Keratinocyte (primary cell): ENCODE results near the gene PGAM5.

Source experiments
- CTCF ChIP-seq, 3 experiments: IDR thresholded peaks in 1 of 3; conservative IDR thresholded peaks in 1 of 3; optimal IDR thresholded peaks in 1 of 3; 2 replicates in 2 of 3; 3 replicates in 1 of 3; pipeline versions ENCODE3 to v1.5.1; 2011; ENCODE audit warnings: low read length in 3 of 3, mild to moderate bottlenecking in 3 of 3, moderate library complexity in 2 of 3, control low read depth in 1 of 3, inconsistent platforms in 1 of 3; ENCODE audit not compliant: insufficient read depth in 2 of 3; ENCODE audit errors: extremely low read depth in 1 of 3
- EZH2 ChIP-seq: IDR thresholded peaks from one replicate; pipeline ENCODE4 v1.6.1; 2012; ENCODE audit warnings: inconsistent platforms, mild to moderate bottlenecking, low read length, moderate library complexity

DNA sequence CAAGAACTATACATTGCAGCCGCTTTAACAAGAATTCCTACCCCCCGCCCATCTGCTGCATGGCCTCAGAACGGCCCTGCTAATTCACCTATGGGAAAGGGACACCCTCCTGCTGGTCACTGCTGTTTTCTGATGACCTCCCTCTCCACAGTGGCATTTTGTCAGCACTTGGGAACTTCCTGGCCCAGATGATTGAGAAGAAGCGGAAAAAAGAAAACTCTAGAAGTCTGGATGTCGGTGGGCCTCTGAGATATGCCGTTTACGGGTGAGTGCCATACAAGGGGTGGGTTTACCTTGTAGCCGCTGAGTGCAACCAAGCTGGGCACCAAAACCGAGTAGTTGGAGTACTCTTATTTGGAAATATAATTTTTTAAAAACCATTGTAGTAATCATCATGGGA lies 20.5 kb upstream of the PGAM5 start:
- no peak for TF ChIP-seq CTCF (optimal IDR thresholded peaks at IDR 0.05 in 1 of 3, IDR thresholded peaks at IDR 0.05 in 1 of 3, conservative IDR thresholded peaks at IDR 0.05 in 1 of 3; ENCODE audit: extremely low read depth in 1 of 3, insufficient read depth in 2 of 3, low read length in 3 of 3)
- TF ChIP-seq EZH2 = no peak
